Measurements from ENCODE around the gene RNF149. TPM values are rescaled to one million over a fixed set of nuclear protein-coding genes. Genes with fewer than 3 reads are reported as not detected.
"Not testable (repeated sequence)": the region's sequence is repeated elsewhere in the genome, so short reads cannot be mapped to it uniquely, and the experiment has no call there.

Gene RNF149
- total RNA-seq, 1 donor from 2014 or later: 120 TPM

DNA sequence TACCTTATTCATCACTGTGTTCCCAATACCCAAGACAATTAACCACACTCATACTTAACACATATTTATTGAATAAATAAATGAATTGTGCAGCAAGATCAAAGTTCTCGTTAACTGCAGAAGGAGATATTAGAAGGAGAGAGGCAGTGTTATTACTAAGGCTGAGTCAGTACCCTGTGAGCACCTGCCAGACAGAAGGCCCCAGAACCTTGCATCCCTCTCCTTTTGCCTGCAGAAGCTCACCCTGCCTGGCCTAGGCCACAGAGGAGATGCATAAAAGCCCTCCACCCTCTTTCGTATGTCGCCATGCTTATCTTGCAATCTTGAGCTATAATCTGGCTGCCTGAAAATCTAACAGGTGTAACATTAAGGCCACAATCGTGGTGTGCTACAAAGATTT is 20.5 kb upstream of the RNF149 start:
- H3K4me3 ChIP-seq (ENCODE audit: low read depth, low read length): no peak overlapping the region
- no peaks in the 10 kb centered on the region for H3K27me3 ChIP-seq (ENCODE audit: control insufficient read depth, insufficient read depth, low read length)
- DNase-seq (ENCODE audit: low read depth) (peak; percentile 75), FAIRE-seq (no peak)
- TF ChIP-seq, protein P1, sequence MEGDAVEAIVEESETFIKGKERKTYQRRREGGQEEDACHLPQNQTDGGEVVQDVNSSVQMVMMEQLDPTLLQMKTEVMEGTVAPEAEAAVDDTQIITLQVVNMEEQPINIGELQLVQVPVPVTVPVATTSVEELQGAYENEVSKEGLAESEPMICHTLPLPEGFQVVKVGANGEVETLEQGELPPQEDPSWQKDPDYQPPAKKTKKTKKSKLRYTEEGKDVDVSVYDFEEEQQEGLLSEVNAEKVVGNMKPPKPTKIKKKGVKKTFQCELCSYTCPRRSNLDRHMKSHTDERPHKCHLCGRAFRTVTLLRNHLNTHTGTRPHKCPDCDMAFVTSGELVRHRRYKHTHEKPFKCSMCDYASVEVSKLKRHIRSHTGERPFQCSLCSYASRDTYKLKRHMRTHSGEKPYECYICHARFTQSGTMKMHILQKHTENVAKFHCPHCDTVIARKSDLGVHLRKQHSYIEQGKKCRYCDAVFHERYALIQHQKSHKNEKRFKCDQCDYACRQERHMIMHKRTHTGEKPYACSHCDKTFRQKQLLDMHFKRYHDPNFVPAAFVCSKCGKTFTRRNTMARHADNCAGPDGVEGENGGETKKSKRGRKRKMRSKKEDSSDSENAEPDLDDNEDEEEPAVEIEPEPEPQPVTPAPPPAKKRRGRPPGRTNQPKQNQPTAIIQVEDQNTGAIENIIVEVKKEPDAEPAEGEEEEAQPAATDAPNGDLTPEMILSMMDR (IDR thresholded peaks at IDR 0.05; ENCODE audit: insufficient read depth, low read length, severe bottlenecking): no peak
- no peaks in the 10 kb centered on the region for H3K36me3 ChIP-seq (ENCODE audit: control insufficient read depth, insufficient read depth, low read length)

DNA sequence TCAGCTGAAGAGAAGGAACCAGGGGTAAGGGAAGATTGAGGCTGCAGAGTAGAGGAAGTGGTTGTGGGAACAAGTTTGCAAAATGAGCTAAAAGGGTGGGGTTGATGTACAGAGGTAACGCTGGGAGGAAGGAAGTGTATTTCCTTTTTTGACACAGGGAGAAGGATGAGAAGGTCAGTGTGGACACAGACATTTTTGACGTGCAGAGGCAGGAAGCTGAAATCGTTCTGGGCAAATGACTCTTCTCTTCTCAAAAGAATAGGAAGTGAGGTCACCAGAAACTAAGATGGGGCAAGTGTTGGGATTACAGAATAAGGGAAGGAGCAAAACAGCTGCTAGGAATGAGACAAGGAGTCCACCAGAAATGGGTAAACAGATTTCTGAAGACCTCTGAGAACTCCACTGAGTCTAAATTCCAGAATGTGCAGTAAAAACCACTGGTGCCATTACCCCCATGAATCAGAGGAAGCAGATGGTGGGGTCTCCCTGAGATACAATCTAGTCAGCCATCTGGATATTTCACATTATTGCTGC is 20.0 kb upstream of the RNF149 start:
- TF ChIP-seq, protein P1 (IDR thresholded peaks at IDR 0.05; ENCODE audit: insufficient read depth, low read length, severe bottlenecking): no peak
- H3K27me3 ChIP-seq (ENCODE audit: control insufficient read depth, insufficient read depth, low read length): no peaks in the 10 kb centered on the region
- H3K36me3 ChIP-seq (ENCODE audit: control insufficient read depth, insufficient read depth, low read length): no peaks in the 10 kb centered on the region
- FAIRE-seq (peak; percentile 98), DNase-seq (ENCODE audit: low read depth) (peak; percentile 97)
- H3K4me3 ChIP-seq (ENCODE audit: low read depth, low read length): no peak overlapping the region

DNA sequence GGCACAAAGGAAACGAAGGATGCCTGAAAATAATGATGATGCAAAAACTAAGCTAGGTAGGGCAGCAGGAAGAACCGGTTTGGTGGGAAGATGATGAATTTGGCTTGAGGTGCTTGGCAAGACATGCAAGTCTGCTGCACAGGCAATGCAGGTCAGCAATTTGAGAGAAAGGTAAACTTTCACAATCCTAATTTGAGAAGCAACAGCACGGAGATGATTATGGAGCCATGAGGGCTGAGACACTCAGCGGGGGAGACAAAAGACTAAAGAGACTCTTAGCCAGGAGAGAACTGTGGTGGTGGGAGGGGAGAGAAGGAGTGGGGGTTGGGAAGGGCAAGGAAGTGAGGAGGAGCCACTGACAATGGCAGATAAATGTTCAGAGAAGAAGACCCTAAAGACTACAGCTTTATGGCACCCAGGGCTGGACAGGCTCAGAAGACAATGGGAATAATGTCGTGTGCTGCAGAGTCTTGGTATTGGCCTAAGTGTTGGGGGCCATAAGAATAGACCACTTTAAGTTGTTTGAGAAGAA is 19.4 kb upstream of the RNF149 start:
- TF ChIP-seq, protein P1 (IDR thresholded peaks at IDR 0.05; ENCODE audit: insufficient read depth, low read length, severe bottlenecking): no peak
- Histone ChIP-seq H3K36me3 (ENCODE audit: control insufficient read depth, insufficient read depth, low read length) (no peaks in the 10 kb centered on the region), H3K27me3 (ENCODE audit: control insufficient read depth, insufficient read depth, low read length) (no peaks in the 10 kb centered on the region), H3K4me3 (ENCODE audit: low read depth, low read length) (peak overlapping the region; percentile 7)
- FAIRE-seq: peak; percentile 97
- DNase-seq (ENCODE audit: low read depth): peak; percentile 100

DNA sequence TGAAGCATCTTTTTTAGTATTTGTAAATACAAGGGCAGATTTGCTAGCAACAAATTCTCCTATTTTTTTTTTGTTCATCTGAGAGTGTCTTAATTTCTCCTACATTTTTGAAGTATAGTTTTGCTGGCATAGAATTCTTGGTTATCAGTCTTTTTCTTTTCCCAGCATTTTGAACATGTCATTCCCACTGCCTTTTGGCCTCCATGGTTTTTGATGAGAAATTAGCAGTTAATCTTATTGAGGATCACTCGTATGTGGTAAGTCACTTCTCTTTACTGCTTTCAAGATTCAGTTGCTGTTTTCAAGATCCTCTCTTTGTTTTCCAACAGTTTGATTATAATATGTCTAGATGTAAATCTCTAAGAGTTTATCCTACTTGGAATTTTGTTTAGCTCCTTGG is 16.9 kb upstream of the RNF149 start:
- FAIRE-seq (no peak), DNase-seq (ENCODE audit: low read depth) (no peak)
- TF ChIP-seq, protein P1 (IDR thresholded peaks at IDR 0.05; ENCODE audit: insufficient read depth, low read length, severe bottlenecking): no peak
- Histone ChIP-seq H3K36me3 (ENCODE audit: control insufficient read depth, insufficient read depth, low read length) (no peaks in the 10 kb centered on the region), H3K4me3 (ENCODE audit: low read depth, low read length) (no peak overlapping the region), H3K27me3 (ENCODE audit: control insufficient read depth, insufficient read depth, low read length) (no peaks in the 10 kb centered on the region)

DNA sequence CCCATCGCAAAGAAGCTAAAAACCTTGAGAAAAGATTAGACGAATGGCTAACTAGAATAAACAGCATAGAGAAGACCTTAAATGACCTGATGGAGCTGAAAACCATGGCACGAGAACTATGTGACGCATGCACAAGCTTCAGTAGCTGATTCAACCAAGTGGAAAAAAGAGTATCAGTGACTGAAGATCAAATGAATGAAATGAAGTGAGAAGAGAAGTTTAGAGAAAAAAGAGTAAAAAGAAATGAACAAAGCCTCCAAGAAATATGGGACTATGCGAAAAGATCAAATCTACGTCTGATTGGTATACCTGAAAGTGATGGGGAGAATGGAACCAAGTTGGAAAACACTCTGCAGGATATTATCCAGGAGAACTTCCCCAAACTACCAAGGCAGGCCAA is 8.1 kb upstream of the RNF149 start:
- H3K36me3 ChIP-seq (ENCODE audit: control insufficient read depth, insufficient read depth, low read length); FAIRE-seq; H3K4me3 ChIP-seq (ENCODE audit: low read depth, low read length); DNase-seq (ENCODE audit: low read depth); H3K27me3 ChIP-seq (ENCODE audit: control insufficient read depth, insufficient read depth, low read length): not testable (repeated sequence)

DNA sequence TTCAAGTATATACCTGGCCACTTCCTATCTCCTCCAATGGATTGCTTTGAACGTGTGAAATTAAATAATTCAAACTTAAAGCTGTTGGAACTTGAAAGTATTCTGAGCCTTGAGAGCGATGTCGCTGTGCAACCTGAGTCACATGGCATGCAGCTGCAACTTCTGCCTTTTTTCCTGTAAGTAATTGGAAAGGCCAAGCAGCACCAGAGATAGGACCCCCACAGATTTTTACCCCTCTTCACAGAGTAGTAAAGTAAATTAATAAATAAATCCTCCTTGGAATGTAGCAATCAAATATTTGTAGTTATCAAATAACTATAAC is 3.2 kb upstream of the RNF149 start:
- FAIRE-seq (no peak), DNase-seq (ENCODE audit: low read depth) (no peak)
- TF ChIP-seq, protein P1 (IDR thresholded peaks at IDR 0.05; ENCODE audit: insufficient read depth, low read length, severe bottlenecking): no peak
- no peaks in the 10 kb centered on the region for H3K36me3 ChIP-seq (ENCODE audit: control insufficient read depth, insufficient read depth, low read length)
- H3K27me3 ChIP-seq (ENCODE audit: control insufficient read depth, insufficient read depth, low read length): no peaks in the 10 kb centered on the region
- H3K4me3 ChIP-seq (ENCODE audit: low read depth, low read length): no peak overlapping the region
